CD8-positive, alpha-beta memory T cell (primary cell): ENCODE data around the gene WWC1. TPM values are rescaled to one million over a fixed set of nuclear protein-coding genes. Genes with fewer than 3 reads are reported as not detected.

Source experiments
- CTCF ChIA-PET: fragments of 350-600 bp; sonication (Branson Sonifier 250); formaldehyde crosslinking; loops from one replicate; lab custom pipeline; 2021; ENCODE audit warnings: antibody characterized with exemption; lab: Charles Lee
- POLR2A ChIA-PET: fragments of 350-600 bp; sonication (Branson Sonifier 250); formaldehyde crosslinking; loops from one replicate; lab custom pipeline; 2021; ENCODE audit warnings: antibody characterized with exemption; lab: Charles Lee
- DNase-seq, 5 donors: peaks; one replicate each; pipeline versions ENCODE4 v3.0.0 to v3.0.0-alpha.2; 2020 to 2022; ENCODE audit warnings: mixed read lengths in 1 of 5
- H3K27ac ChIP-seq: one replicate; pipeline ENCODE4 v1.7.0; 2013; ENCODE audit warnings: low read depth, mild to moderate bottlenecking, low read length, moderate library complexity
- H3K27me3 ChIP-seq: 2 replicates; pipeline ENCODE4 v1.7.0; 2013; ENCODE audit warnings: low read length, mild to moderate bottlenecking; ENCODE audit not compliant: insufficient read depth, poor library complexity, severe bottlenecking
- H3K36me3 ChIP-seq: 2 replicates; pipeline ENCODE4 v1.7.0; 2013; ENCODE audit warnings: mild to moderate bottlenecking, low read length, moderate library complexity; ENCODE audit not compliant: insufficient read depth
- H3K4me1 ChIP-seq: 2 replicates; pipeline ENCODE4 v1.7.0; 2013; ENCODE audit warnings: mild to moderate bottlenecking, low read length, moderate library complexity; ENCODE audit not compliant: insufficient read depth
- H3K4me3 ChIP-seq: 2 replicates; pipeline ENCODE4 v1.7.0; 2013; ENCODE audit warnings: mild to moderate bottlenecking, low read length
- H3K9me3 ChIP-seq: 2 replicates; pipeline ENCODE4 v1.7.0; 2013; ENCODE audit warnings: mild to moderate bottlenecking, low read length
- H3K27ac Mint-ChIP-seq, 8 donors: one replicate each; pipeline ENCODE4 v1.8.0; 2020 to 2021; ENCODE audit warnings: mixed read lengths in 8 of 8, mild to moderate bottlenecking in 6 of 8, inconsistent platforms in 3 of 8, moderate library complexity in 3 of 8
- H3K27me3 Mint-ChIP-seq, 2 donors: one replicate each; pipeline ENCODE4 v1.8.0; 2020 to 2021; ENCODE audit warnings: mixed read lengths in 2 of 2, mild to moderate bottlenecking in 1 of 2, moderate library complexity in 1 of 2
- H3K36me3 Mint-ChIP-seq, 3 donors: one replicate each; pipeline ENCODE4 v1.8.0; 2020 to 2021; ENCODE audit warnings: mixed read lengths in 3 of 3, inconsistent platforms in 1 of 3, mild to moderate bottlenecking in 1 of 3
- H3K4me1 Mint-ChIP-seq, 3 donors: one replicate each; pipeline ENCODE4 v1.8.0; 2020 to 2021; ENCODE audit warnings: mixed read lengths in 3 of 3, inconsistent platforms in 1 of 3, mild to moderate bottlenecking in 1 of 3
- H3K4me3 Mint-ChIP-seq, 7 donors: one replicate each; pipeline ENCODE4 v1.8.0; 2020 to 2021; ENCODE audit warnings: mixed read lengths in 7 of 7, mild to moderate bottlenecking in 6 of 7, moderate library complexity in 4 of 7, inconsistent platforms in 2 of 7
- H3K9me3 Mint-ChIP-seq, 5 donors: one replicate each; pipeline ENCODE4 v1.8.0; 2020 to 2022; ENCODE audit warnings: mixed read lengths in 5 of 5, mild to moderate bottlenecking in 3 of 5, moderate library complexity in 2 of 5, inconsistent platforms in 1 of 5
- polyA plus RNA-seq: library from polyadenylated mRNA; unstranded; fragments of 300-500 nt; fragmentation: Illumina TruSeq; gene quantifications from one replicate; pipeline ENCODE4 v1.2.3, GENCODE V29; 2021
- total RNA-seq, 2 experiments: library from RNA; stranded (reverse); gene quantifications; one replicate each; pipeline ENCODE4 v1.2.3, GENCODE V29; 2021

WWC1 gene
- total and polyA plus RNA-seq, 3 experiments from 2014 or later: 0.52 to 1.8 (median 0.77) TPM

DNA sequence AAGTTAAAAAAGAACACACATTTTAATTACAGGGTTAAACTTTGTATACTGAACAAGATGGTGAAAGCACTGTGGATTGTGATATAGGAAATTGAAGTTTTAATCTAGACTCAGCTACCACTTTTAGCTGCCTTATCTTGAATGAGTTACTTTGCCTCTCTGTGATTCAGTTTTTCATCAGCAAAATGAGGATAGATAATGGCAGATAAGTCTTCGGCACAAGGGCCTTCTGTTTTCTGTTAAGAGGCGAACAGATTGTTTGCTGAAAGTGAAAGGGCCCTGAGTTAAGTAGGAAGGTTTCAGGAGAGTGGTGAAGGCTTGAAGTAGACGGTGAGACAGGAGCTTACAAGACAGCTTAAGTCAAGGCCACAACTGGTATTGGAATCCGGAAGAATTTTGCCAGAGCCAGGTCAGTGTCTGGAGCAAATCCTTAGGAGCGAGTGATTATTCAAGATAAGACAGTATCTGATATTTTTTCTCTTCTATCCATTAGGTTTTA lies 202.7 kb downstream of the WWC1 start:
- Histone ChIP-seq H3K27ac (no peak overlapping the region), H3K9me3 (no peaks in the 10 kb centered on the region), H3K27me3 (no peaks in the 10 kb centered on the region), H3K36me3 (peaks cover 45% of the 10 kb centered on the region), H3K4me3 (no peak overlapping the region), H3K4me1 (no peaks in the 10 kb centered on the region)
- CTCF ChIA-PET: no interaction called here
- DNase-seq: no peak
- Mint-ChIP-seq H3K27ac (no peak overlapping the region), H3K36me3 (peaks cover 0 to 91% (median 38%) of the 10 kb centered on the region in 3 donors), H3K4me1 (peaks cover 12 to 26% (median 20%) of the 10 kb centered on the region in 3 donors), H3K9me3 (no peaks in the 10 kb centered on the region), H3K4me3 (no peak overlapping the region), H3K27me3 (no peaks in the 10 kb centered on the region)
- POLR2A ChIA-PET: no interaction called here

DNA sequence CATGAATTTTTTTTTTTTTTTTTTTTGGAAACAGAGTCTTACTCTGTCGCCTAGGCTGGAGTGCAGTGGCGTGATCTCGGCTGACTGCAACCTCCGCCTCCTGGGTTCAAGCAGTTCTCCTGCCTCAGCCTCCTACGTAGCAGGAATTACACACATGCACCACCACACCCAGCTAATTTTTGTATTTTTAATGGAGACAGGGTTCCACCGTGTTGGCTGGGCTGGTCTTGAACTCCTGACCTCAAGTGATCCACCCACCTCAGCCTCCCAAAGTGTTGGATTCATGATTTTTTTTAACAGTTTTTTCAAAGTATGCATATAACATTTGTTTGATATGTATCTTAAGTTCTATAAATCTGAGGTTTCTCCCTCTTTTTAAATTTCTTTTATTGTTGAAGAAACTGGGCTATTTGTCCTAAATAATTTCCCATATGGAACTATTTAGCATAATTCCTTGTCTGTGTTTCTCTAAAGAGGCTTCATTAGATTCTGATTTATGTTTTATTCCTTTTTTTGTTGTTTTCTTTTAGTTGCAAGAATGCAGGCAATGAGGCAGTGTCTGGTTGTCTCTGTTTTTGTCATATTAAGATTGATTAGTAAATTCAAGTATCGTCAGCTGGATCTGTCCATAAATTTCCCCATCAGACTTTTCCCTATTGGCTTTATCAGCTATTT lies 211.3 kb downstream of the WWC1 start:
- CTCF ChIA-PET: no interaction called here
- Mint-ChIP-seq H3K27ac (no peak overlapping the region), H3K4me1 (peaks cover 0 to 5% (median 0%) of the 10 kb centered on the region in 3 donors), H3K27me3 (no peaks in the 10 kb centered on the region), H3K4me3 (no peak overlapping the region), H3K9me3 (no peaks in the 10 kb centered on the region), H3K36me3 (peaks cover 7 to 75% (median 21%) of the 10 kb centered on the region in 3 donors)
- no peaks in the 10 kb centered on the region for H3K9me3 ChIP-seq
- DNase-seq: no peak
- H3K36me3 ChIP-seq: peaks cover 32% of the 10 kb centered on the region
- H3K4me1 ChIP-seq: no peaks in the 10 kb centered on the region
- POLR2A ChIA-PET: interaction anchor here (0.6 kb wide), 1 partner anchor 19 kb away, joined by 3 read pairs; no protein-coding TSS in a partner anchor
- H3K27me3 ChIP-seq: no peaks in the 10 kb centered on the region
- no peak overlapping the region for H3K4me3 ChIP-seq
- H3K27ac ChIP-seq: no peak overlapping the region

DNA sequence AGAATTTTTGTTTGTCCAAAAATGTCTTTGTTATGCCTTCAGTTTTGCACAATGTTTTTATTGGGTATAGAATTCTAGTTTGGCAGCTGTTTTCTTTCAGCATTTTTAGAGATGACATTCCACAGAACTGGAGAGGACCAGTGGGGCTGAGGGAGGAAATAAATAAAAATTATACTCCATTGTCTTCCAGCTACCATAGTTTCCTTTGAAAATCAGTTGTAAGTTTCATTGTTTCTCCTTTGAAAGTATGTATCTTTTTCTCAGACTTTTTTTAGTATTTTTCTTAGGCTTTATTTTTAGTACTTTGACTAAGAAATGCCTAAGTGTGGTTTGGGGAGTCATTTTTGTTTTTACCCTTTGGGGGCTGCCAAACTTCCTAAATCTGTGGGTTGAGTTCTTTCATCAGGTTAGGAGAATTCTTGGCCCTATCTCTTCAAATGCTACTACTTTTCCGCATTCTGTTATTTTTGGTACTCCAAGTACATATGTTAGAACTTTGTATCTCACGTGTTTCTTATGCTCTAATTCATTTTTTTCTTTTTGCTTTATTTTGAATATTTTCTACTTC lies 222.5 kb downstream of the WWC1 start:
- CTCF ChIA-PET: no interaction called here
- Mint-ChIP-seq H3K36me3 (peaks cover 60 to 100% (median 68%) of the 10 kb centered on the region in 3 donors), H3K9me3 (peaks cover 5 to 11% (median 8%) of the 10 kb centered on the region in 5 donors), H3K4me1 (peaks cover 0 to 9% (median 0%) of the 10 kb centered on the region in 3 donors), H3K27ac (peak overlapping the region in 1 of 8 donors; percentile 55), H3K27me3 (no peaks in the 10 kb centered on the region), H3K4me3 (no peak overlapping the region)
- H3K36me3 ChIP-seq: peaks cover 60% of the 10 kb centered on the region
- POLR2A ChIA-PET: no interaction called here
- no peak for DNase-seq
- H3K4me1 ChIP-seq: no peaks in the 10 kb centered on the region
- H3K4me3 ChIP-seq: no peak overlapping the region
- H3K27ac ChIP-seq: no peak overlapping the region
- no peaks in the 10 kb centered on the region for H3K9me3 ChIP-seq
- no peaks in the 10 kb centered on the region for H3K27me3 ChIP-seq

Other genes with a start within 250 kb of the WWC1 start
- 100 to 1,000 TPM; 144 TPM for gene RARS1, start 194.8 kb downstream of the WWC1 start, total RNA-seq
- 24.6 TPM for gene RARS1, start 194.8 kb downstream of the WWC1 start, polyA plus RNA-seq
- gene FBLL1, start 237.7 kb downstream of the WWC1 start, total RNA-seq: not detected
- gene FBLL1, start 237.7 kb downstream of the WWC1 start, polyA plus RNA-seq: not detected